GM10847 (cell line): ENCODE results near the gene POLR2E.

Experiments
- POLR2A ChIP-seq: IDR thresholded peaks from 2 replicates; pipeline ENCODE4 v1.6.1; 2011; ENCODE audit not compliant: insufficient read length; ENCODE audit errors: extremely low read depth

The POLR2E gene

DNA sequence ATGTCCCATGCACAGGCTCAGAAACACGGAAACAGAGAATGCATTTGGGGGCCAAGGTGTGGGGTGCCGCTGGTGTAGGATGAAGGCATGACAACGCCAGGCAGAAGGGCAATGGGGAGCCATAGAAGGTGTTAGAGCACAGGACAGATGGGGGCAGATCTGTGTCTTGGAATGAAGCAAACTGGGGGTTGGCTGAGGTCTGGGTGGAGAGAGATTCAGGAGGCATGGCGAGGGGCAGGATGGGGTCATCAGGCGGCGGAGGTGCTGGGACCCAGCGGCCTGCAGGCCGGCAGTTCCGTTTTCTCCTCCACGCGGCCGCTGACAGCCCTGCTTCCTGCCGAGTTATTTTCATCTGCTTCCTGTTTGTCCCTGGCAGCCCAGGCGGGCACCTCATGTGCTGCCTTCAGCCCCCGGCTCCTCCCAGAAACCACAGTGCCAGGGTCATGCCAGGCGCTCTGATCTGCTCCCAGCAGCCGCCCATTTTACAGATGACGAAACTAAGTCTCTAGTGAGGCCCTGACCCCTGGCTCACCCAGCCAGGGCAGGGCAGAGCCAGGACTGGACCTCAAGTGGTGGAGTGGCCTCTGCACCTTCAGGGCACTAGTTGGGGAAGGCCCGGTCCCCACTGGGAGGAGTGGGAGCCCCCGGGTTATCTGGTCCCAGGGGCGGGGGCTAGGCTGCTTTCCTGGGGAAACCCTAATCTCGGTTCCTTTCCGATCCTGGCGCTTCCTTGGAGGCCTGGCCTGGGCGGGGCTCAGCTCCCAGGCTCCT is 26.0 kb downstream of the POLR2E start:
- TF ChIP-seq POLR2A: no peak

DNA sequence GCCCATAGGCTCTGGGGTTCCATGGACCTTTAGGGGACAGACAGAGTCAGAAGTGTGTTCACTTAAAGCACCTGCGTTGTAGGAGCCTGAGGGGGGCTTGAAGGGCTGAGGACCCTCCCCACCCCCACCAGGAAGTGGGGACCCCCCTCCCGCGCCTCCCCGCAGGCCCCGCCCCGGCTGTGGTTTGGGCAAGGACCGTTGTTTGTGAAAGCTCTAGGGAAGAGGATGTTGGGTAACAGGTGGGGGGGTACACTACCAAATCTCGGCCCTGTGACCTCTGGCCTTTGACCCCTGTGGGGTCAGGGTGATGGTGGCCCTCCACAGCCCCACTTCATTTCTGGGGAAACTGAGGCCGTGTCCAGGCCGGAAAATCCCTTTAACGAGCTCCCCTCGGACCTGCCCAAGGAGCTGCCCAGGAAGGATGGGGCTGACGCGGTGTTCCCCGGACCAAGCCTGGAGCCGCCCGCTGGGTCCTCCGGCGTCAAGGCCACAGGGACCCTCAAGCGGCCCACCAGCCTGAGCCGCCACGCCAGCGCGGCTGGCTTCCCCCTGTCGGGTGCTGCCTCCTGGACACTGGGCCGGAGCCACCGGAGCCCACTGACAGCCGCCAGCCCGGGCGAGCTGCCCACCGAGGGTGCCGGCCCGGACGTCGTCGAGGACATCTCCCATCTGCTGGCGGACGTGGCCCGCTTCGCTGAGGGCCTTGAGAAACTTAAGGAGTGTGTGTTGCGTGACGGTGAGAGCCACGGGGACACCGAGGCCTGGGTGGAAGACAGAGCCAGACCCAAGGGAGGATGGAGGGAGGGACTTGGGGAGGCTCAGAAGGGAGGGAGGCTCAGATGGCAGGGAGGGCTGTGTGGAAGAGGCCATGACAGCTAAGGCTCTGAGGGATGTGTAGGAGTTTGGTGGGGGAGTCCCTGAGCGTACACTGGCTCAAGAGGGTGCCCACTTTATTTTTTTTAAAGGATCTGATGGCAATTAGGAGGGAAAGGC is 26.9 kb downstream of the POLR2E start:
- no peak for TF ChIP-seq POLR2A

DNA sequence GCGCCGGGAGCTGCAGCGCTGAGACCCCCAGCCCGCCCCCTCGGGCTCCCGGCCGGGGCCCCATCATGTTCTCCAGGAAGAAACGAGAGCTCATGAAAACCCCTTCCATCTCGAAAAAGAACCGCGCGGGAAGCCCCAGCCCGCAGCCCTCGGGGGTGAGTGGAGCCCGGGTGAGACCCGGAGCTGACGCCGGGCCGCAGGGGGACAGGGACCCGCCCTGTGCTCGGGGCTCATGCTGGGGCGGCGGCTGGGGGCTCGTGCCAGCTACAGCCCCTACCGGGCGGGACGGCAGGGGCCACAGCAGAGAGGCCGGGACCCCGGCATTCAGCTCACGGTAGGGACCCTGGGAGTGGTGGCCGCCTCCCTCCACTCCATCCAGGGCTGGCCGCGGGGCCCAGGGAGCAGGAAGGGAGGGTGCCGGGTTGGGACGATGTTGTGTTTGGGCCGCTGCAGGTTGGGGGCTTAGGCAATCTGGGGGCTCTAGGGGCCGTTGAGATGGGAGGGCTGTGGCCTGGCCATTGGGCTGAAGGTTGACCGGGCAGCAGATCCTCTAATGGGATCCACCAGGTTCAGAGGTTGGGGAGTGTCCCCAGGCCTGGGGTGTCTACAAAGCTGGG is 27.7 kb downstream of the POLR2E start:
- peak; percentile 4 for TF ChIP-seq POLR2A

DNA sequence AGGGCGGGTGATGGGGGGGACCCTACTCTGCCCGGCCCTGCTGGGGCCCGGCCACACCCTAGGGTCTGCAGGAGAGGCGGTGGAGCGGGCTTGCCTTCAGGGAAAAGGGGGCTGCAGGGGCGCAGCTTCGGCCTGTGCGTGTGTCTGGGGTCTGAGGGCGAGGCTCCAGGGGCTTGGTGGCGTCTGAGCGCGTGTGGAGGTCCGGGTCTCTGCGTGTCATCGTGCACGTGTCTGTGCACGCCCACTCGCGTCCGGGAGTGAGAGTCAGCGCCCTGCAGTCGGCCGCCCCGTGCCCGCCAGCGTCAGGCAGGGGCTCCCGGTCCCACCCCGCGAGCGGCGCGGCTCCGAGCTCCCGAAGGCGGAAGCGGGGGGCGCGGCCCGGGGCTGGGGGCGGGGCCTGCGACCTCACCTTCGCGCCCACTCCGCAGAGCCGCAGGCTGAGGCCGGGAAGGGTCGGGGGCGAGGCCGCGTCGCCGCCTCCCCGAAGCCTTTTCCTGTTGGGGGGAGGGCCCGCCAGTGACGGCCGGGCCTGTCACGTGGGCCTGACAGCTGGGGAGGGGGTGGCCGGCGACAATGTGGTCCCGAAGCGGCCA is 28.3 kb downstream of the POLR2E start, which contains the start of gene ARHGAP45:
TSS of gene ARHGAP45 (plus strand) at position 420 of the 593 bp plus-strand sequence. CDS start 239 bp downstream, outside the sequence.
- TF ChIP-seq POLR2A: peak; percentile 36

GRCh38 chr19:1066251-1066747 is 28.9 kb downstream of the POLR2E start:
- TF ChIP-seq POLR2A: no peak

GRCh38 chr19:1065606-1066109 is 29.5 kb downstream of the POLR2E start:
- no peak for TF ChIP-seq POLR2A

GRCh38 chr19:1064661-1065605 is 30.2 kb downstream of the POLR2E start:
- no peak for TF ChIP-seq POLR2A

DNA sequence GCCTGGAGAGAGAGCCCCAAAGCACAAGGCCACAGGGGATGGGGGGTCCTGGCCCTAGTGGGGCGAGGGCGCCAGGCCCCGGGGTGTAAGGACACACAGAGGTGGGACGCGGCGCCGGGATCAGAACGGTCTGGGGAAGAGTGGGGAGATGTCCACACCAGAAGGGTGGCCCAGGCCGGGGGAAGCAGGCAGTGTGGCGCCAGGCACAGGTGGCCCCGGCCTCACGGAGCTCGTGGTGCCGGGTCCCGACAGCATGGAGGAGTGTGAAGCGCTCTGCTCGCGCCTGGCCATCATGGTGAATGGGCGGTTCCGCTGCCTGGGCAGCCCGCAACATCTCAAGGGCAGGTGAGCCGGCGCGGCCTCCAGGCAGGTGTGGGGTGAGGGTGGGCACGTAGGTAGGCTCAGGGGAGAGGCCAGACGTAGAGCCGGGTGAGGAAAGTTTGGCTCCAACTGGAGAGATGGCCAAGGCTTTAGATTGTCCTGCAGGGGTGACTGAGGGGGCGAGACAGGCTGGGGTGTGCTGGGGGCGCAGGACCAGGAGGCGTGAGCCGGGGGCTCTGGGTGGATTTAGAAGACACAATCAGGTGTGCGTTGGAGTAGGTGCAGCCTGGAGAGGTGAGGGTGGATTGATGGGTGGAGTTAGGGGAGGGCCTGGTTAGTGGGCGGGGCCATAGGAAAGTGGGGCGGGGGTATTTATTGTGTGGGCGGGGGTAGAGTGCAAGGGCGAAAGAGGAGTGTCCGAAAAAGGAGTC is 31.1 kb downstream of the POLR2E start:
- TF ChIP-seq POLR2A: no peak

- TF ChIP-seq POLR2A: no peak
Measured at GRCh38 chr19:1063030-1063908, 31.9 kb downstream of the POLR2E start.

DNA sequence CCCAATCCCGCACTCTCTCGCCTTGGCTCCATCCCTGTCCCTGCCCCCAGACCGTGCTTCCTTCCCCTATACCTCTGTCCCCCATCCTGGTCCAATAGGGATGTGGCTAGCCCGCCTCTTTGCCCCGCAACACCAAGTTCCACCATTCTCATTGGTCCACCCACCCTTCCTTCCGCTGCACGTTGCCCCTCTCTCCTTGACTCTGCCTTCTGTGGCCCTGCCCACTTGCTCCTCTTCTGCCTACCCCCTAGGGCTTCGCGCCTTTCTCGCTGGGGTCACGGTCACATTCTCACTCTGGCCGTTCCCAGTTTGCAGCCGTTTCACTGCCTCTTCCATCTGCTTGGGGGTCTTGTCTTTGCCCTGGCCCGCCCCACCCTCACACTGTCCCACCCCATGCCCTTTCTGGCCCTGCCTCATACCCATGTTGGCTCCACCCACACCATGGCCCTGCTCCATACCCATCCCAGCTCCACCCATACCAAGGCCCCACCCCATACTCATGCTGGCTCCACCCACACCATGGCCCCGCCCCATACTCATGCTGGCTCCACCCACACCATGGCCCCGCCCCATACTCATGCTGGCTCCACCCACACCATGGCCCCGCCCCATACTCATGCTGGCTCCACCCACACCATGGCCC is 32.7 kb downstream of the POLR2E start:
- no peak for TF ChIP-seq POLR2A

GRCh38 chr19:1061987-1062386 is 33.2 kb downstream of the POLR2E start:
- TF ChIP-seq POLR2A: no peak
